Muscle layer of colon (tissue), 2 donors: ENCODE data around the gene ARHGEF10L.

Experiments
- H3K27ac ChIP-seq: one replicate; pipeline ENCODE4 v1.7.0; 2013; ENCODE audit warnings: low read depth, mild to moderate bottlenecking, low read length, moderate library complexity
- H3K27me3 ChIP-seq, 2 donors: one replicate each; pipeline ENCODE4 v1.7.0; 2013; ENCODE audit warnings: low read length in 2 of 2, mild to moderate bottlenecking in 2 of 2; ENCODE audit not compliant: insufficient read depth in 2 of 2, control insufficient read depth in 1 of 2
- H3K36me3 ChIP-seq: one replicate; pipeline ENCODE4 v1.7.0; 2013; ENCODE audit warnings: mild to moderate bottlenecking, low read length; ENCODE audit not compliant: insufficient read depth
- H3K4me1 ChIP-seq: one replicate; pipeline ENCODE4 v1.7.0; 2013; ENCODE audit warnings: mild to moderate bottlenecking, low read length; ENCODE audit not compliant: insufficient read depth
- H3K4me3 ChIP-seq, 2 donors: one replicate each; pipeline ENCODE4 v1.7.0; 2013; ENCODE audit warnings: low read length in 2 of 2, low read depth in 1 of 2, mild to moderate bottlenecking in 1 of 2, moderate library complexity in 1 of 2
- H3K9ac ChIP-seq: one replicate; pipeline ENCODE4 v1.7.0; 2013; ENCODE audit warnings: low read length
- H3K9me3 ChIP-seq: one replicate; pipeline ENCODE4 v1.7.0; 2013; ENCODE audit warnings: mild to moderate bottlenecking, low read length
- donor health status: abdominal sarcoma.
- donor health status: Adenocarcinoma of cecum.

ARHGEF10L gene

GRCh38 chr1:17509363-17509762 is 30.1 kb upstream of the ARHGEF10L start:
- Histone ChIP-seq H3K4me3 (no peak overlapping the region), H3K27me3 (no peaks in the 10 kb centered on the region), H3K9ac (no peak overlapping the region), H3K36me3 (no peaks in the 10 kb centered on the region), H3K9me3 (no peaks in the 10 kb centered on the region), H3K27ac (no peak overlapping the region), H3K4me1 (no peaks in the 10 kb centered on the region)

- Histone ChIP-seq H3K36me3 (no peaks in the 10 kb centered on the region), H3K4me3 (no peak overlapping the region), H3K4me1 (no peaks in the 10 kb centered on the region), H3K27me3 (no peaks in the 10 kb centered on the region), H3K9me3 (no peaks in the 10 kb centered on the region), H3K9ac (no peak overlapping the region), H3K27ac (no peak overlapping the region)
These were observed 29.4 kb upstream of the ARHGEF10L start for GRCh38 chr1:17510138-17510537.

- Histone ChIP-seq H3K36me3 (no peaks in the 10 kb centered on the region), H3K27ac (no peak overlapping the region), H3K9ac (no peak overlapping the region), H3K4me1 (no peaks in the 10 kb centered on the region), H3K27me3 (no peaks in the 10 kb centered on the region), H3K4me3 (no peak overlapping the region), H3K9me3 (no peaks in the 10 kb centered on the region)
These were observed 28.3 kb upstream of the ARHGEF10L start for GRCh38 chr1:17511188-17511587.

- no peak overlapping the region for H3K4me3 ChIP-seq
- H3K27me3 ChIP-seq = no peaks in the 10 kb centered on the region
- H3K36me3 ChIP-seq = no peaks in the 10 kb centered on the region
These were observed 26.4 kb upstream of the ARHGEF10L start for GRCh38 chr1:17513131-17513530.

GRCh38 chr1:17514776-17515175 is 24.7 kb upstream of the ARHGEF10L start:
- Histone ChIP-seq H3K4me1 (no peaks in the 10 kb centered on the region), H3K4me3 (no peak overlapping the region), H3K27me3 (no peaks in the 10 kb centered on the region), H3K9me3 (no peaks in the 10 kb centered on the region), H3K9ac (no peak overlapping the region), H3K36me3 (no peaks in the 10 kb centered on the region), H3K27ac (no peak overlapping the region)

More at GRCh38 chr1:17513131-17513530, 26.4 kb upstream of the ARHGEF10L start:
- Histone ChIP-seq H3K27ac (no peak overlapping the region), H3K9me3 (no peaks in the 10 kb centered on the region), H3K9ac (no peak overlapping the region), H3K4me1 (no peaks in the 10 kb centered on the region)

- no peaks in the 10 kb centered on the region for H3K4me1 ChIP-seq
- H3K27me3 ChIP-seq = no peaks in the 10 kb centered on the region
- no peaks in the 10 kb centered on the region for H3K36me3 ChIP-seq
- H3K9ac ChIP-seq = no peak overlapping the region
- H3K9me3 ChIP-seq = no peaks in the 10 kb centered on the region
- H3K4me3 ChIP-seq = no peak overlapping the region
- no peak overlapping the region for H3K27ac ChIP-seq
These were observed 23.6 kb upstream of the ARHGEF10L start for GRCh38 chr1:17515902-17516301.

- H3K27me3 ChIP-seq = no peaks in the 10 kb centered on the region
- H3K27ac ChIP-seq = no peak overlapping the region
- no peak overlapping the region for H3K4me3 ChIP-seq
- no peaks in the 10 kb centered on the region for H3K4me1 ChIP-seq
- H3K9me3 ChIP-seq = no peaks in the 10 kb centered on the region
- no peaks in the 10 kb centered on the region for H3K36me3 ChIP-seq
- H3K9ac ChIP-seq = no peak overlapping the region
These were observed 22.9 kb upstream of the ARHGEF10L start for GRCh38 chr1:17516303-17517214.

- Histone ChIP-seq H3K9me3 (no peaks in the 10 kb centered on the region), H3K9ac (no peak overlapping the region), H3K4me3 (no peak overlapping the region), H3K27ac (no peak overlapping the region), H3K27me3 (no peaks in the 10 kb centered on the region), H3K36me3 (no peaks in the 10 kb centered on the region), H3K4me1 (no peaks in the 10 kb centered on the region)
These were observed 19.5 kb upstream of the ARHGEF10L start for GRCh38 chr1:17520041-17520440.

GRCh38 chr1:17520473-17521319 is 18.8 kb upstream of the ARHGEF10L start:
- no peaks in the 10 kb centered on the region for H3K9me3 ChIP-seq
- H3K4me1 ChIP-seq = no peaks in the 10 kb centered on the region
- H3K9ac ChIP-seq = no peak overlapping the region
- no peak overlapping the region for H3K27ac ChIP-seq
- H3K27me3 ChIP-seq = no peaks in the 10 kb centered on the region
- H3K36me3 ChIP-seq = no peaks in the 10 kb centered on the region
- no peak overlapping the region for H3K4me3 ChIP-seq

- no peaks in the 10 kb centered on the region for H3K9me3 ChIP-seq
- peaks cover 5% of the 10 kb centered on the region for H3K4me1 ChIP-seq
- no peaks in the 10 kb centered on the region for H3K27me3 ChIP-seq
- no peaks in the 10 kb centered on the region for H3K36me3 ChIP-seq
- H3K9ac ChIP-seq = no peak overlapping the region
- no peak overlapping the region for H3K4me3 ChIP-seq
- H3K27ac ChIP-seq = no peak overlapping the region
These were observed 17.4 kb upstream of the ARHGEF10L start for GRCh38 chr1:17521946-17522612.

- Histone ChIP-seq H3K4me1 (peaks cover 13% of the 10 kb centered on the region), H3K27me3 (no peaks in the 10 kb centered on the region), H3K36me3 (no peaks in the 10 kb centered on the region), H3K4me3 (no peak overlapping the region), H3K9me3 (no peaks in the 10 kb centered on the region), H3K9ac (no peak overlapping the region), H3K27ac (no peak overlapping the region)
These were observed 16.0 kb upstream of the ARHGEF10L start for GRCh38 chr1:17523321-17524041.
